HG02678 (cell line): ENCODE measurements around the gene SIPA1L3.

ENCODE experiments used
- ATAC-seq: cut with Tn5 transposase; IDR thresholded peaks from one replicate; pipeline ENCODE4 v1.9.1; 2021; ENCODE audit warnings: mild to moderate bottlenecking, moderate library complexity; ENCODE audit not compliant: unreplicated experiment

Gene SIPA1L3

DNA sequence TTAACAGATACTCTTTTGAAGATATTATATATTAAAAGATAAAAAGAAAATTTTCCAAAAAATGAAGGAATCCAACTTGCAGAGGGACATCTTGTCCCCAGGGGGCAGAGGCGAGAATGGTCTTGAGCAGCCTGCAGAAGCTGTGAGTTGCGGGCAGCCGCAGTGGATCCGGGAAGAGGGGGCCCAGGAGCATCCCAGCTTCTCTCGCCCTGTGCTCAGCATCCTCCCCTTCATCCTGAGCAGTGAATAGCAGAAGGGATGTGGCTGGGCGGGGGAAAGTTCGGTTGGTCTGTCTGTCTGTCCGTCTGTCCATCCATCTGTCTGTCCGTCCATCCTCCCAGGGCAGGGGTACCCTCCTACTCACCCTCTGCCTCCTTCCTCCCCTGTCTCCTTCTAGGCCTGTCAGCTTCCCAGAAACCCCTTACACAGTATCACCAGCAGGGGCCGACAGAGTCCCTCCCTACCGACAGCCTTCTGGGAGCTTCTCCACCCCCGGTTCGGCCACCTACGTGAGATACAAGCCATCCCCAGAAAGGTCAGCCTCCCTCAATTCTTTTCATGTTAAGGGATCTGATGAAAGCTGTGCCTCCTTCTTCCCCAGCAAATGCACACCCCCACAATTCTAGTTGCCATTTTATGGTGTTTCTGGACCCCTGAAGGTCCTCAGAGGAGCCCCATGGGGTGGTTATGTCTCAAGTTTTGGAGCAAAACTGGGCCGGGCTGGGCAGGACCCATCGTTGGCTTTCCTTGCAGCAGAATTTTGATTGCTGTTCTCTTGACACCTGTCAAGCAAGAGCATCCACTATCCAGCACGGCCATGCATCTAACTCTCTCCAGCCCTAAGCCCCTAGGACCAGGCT lies 235.4 kb downstream of the SIPA1L3 start:
- no peak for ATAC-seq

GRCh38 chr19:38143847-38144246 lies 236.8 kb downstream of the SIPA1L3 start:
- no peak for ATAC-seq

DNA sequence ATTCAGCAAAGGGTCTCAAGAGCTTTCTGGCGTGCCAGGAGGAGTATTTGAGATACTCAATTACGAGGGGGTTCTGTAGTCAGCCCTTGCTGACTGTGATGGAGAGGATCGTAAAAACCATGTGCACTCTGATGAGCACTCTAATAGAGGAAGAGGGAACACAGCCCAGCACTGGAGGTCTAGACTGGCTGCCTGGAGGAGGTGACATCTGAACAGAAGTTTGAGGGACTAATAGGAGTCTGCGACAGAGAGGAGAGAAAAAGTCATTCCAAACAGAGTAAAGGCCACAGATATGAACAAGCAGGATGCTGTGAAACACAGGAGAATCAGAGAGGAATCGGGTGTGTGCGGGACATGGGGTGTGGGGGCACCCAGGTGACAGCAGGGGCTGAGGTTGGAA lies 237.7 kb downstream of the SIPA1L3 start:
- ATAC-seq: no peak

- no peak for ATAC-seq
Measured at GRCh38 chr19:38145623-38146022, 238.6 kb downstream of the SIPA1L3 start.

- ATAC-seq: no peak
Measured at GRCh38 chr19:38148337-38148736, 241.3 kb downstream of the SIPA1L3 start.

DNA sequence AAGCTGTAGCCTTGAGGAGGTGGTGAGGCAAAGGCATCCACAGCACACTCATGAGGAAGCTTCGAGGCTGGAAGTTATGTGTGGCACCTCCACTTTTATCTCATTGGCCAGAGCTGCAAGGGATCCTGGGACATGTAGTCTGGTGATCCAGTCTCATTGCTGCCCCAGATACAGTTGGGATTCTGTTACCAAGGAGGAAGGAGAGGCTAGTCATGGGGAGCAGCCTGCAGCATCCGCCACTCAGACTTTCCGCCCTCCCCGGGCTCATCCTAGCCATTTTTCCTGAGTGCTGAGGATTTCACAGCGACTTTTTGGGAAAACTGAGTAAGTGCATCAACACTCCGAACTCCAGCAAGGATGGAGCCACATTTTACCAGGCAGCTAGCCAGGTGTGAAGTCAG lies 242.7 kb downstream of the SIPA1L3 start:
- ATAC-seq: no peak

DNA sequence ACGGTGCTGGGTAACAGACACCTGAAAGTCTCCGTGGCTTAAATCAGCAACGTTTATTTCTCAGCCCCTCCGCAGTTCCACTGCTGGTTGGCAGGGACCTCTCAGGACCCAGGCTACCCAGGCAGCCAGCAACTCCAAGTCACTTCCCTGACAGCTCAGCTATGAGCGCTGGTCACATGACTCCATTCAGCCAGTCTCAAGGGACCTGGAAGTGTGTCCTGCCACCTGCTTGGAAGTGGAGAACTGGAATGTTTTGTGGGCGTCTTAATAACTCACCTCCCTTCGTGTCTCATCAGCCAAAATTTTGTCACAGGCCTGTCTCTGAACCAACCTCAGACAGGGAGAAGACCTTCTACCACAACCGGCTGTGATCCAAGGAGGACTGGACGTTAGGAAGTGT lies 244.2 kb downstream of the SIPA1L3 start:
- ATAC-seq: no peak

DNA sequence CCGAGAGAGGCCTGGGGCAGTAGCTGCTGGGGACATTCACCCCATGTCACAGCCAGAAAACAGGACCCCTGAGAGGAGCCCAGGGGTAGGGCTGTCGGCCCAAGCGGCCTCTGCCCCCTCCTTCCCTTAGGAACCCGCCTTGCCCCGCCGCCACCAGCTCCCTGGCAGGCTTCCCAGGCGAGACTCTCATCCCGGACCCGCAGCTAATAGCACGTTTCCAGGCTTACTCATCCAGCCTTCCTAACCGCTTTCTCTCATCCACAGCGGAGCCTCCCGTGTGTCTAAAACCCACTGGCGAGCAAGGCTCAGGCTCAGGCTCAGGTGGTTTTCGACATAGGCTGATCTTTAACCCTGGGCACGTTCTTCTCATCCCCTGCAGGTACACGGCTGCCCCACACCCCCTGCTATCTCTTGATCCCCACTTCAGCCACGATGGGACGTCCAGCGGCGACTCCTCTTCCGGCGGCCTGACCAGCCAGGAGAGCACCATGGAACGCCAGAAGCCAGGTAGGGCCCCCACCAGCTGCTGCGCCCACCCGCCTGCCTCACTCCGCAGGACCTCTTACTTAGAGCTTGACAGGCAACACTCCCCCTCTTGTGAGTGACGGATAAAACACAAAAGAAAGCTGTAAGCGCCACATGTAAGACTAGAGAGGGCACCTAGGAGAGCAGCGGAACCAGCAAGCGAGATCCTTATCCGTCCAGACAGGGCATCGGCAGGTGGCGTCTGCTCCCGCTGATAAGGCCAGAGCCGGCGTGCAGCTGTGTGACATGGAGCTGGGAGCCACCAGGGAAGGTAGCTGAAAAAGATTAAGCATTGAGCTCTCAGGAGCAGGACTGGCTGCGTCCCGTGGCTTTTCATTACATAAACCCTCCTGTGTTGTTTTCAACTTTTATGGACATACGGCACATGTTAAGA lies 245.7 kb downstream of the SIPA1L3 start:
- ATAC-seq: no peak

GRCh38 chr19:38155453-38155852 lies 248.4 kb downstream of the SIPA1L3 start:
- ATAC-seq: no peak

DNA sequence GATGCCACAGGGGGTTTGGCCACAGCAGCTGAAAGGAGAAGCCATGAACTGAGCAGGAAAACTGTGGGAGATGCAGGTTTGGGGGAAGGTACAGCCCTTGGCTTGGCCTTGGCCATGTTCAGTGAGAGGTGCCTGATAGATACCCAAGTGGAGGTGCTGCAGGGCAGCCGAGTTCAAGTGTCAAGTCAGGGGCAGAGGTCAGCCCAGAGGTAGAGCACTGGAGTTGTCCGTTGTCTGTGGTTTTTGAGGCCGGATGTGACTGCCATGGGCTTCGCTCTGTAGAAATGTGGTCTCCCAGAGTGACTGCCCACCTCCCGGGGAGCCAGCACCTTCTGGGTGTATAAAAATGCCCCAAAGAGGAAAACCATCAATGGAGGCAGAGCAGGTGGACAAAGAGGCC lies 251.7 kb downstream of the SIPA1L3 start:
- ATAC-seq: no peak

- ATAC-seq: no peak
Measured at GRCh38 chr19:38162094-38162493, 255.1 kb downstream of the SIPA1L3 start.

DNA sequence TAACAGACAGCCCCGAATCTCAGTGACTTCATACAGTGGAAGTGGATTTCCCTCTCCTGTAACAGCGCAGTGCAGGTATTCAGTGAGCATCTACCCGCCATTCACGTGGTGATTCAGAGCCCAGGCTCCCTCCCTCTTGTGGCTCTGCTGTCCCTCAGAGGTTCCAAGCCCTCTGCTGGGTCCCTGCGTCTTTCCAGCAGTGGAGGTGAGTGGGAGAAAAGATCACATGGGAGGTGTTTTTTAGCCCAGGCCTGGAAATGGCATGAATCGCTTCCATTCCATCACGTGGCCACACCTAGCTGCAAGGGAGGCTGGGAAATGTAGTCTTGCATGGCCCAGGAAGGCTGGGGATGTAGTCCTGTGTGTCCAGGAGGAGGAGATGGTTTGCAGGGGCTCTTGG lies 255.6 kb downstream of the SIPA1L3 start:
- ATAC-seq: no peak

- ATAC-seq: no peak
Measured at GRCh38 chr19:38163419-38164290, 256.6 kb downstream of the SIPA1L3 start.

DNA sequence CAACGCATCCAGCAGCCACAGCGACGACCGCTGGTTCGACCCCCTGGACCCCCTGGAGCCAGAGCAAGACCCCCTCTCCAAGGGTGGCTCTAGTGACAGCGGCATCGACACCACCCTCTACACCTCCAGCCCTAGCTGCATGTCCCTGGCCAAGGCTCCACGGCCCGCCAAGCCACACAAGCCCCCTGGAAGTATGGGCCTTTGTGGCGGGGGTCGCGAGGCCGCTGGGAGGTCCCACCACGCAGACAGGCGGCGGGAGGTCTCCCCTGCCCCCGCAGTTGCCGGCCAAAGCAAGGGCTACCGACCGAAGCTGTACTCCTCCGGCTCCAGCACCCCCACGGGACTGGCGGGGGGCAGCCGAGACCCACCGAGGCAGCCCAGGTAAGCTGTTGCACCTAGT lies 257.5 kb downstream of the SIPA1L3 start:
- ATAC-seq: no peak

- ATAC-seq: no peak
Measured at GRCh38 chr19:38165335-38165734, 258.3 kb downstream of the SIPA1L3 start.

DNA sequence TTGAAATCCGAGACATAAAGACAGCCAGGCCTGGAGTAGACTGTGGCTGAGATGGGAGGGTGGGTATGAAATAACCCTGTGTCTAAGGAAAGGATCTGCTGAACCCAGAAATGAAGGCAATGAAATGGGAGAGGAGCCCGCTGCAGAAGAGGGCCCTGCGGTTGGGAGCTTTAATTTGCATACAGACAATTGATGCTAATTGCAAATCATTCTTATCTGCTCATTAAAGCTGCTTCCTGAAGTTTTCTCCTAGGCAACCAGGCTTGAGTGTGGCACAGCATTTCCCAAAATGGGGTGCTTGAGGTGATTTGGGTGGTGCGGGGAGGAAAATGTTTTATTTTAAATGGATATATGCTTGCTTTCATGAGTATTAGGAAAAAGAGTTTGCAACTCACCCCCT lies 261.6 kb downstream of the SIPA1L3 start:
- ATAC-seq: no peak

DNA sequence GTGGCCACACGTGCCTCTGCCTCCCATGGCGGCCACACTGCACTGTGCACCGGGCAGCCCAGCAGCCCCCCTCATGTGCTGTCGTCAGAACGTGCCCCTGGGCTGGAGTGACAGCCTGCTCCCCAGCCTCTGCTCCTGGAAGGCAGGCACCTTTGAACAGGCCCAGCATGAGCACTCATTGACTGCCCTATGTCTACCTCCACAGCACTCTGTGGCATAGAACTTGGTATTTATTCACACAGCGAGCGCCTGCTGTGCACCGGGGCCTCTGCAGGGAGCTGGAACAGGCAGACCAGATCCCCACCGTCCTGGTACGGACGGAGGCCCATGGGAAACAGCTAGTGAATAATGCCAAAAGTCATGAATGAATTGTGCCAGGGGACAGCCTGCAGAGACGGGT lies 263.3 kb downstream of the SIPA1L3 start:
- no peak for ATAC-seq

DNA sequence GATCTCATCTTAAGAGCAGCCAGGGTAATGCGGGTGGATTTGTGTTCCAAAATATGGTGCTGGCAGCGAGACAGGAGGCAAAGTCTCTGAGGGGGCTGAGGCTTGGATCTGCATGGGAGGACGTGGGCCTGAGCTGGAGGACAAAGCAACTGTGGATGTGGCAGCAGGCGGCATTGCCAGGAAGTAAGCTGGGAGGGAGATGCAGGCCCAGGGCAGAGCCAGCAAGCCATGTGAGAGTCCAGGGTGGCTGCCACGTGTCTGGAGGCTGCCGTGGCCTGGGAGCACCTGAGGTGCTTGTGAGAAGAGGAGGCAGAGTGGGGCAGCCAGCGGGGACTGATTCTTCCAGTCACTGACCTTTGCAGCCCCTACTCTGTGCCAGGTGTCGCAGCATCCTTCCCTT lies 265.0 kb downstream of the SIPA1L3 start:
- ATAC-seq: no peak

- ATAC-seq: no peak
Measured at GRCh38 chr19:38173291-38174041, 266.5 kb downstream of the SIPA1L3 start.

DNA sequence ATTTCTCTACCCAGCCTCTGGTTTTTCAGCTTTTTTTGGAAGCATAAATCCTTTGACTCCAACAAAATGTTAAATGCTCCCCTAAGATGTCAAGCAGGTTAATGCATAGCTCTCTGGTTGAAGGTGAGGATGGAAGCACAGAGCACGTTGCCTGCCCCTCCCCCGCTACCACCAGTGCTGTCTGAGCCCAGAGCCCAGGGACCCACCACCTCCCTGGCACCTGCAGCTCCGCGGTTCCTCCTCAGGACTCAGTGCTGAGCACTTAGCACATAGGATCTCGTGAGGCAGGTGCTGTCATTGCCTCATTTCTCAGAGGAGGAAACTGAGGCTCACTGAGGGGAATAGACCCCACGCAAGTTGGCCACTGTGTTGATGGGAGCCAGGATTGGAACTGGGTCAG lies 268.4 kb downstream of the SIPA1L3 start:
- no peak for ATAC-seq
